Measurements from ENCODE around the gene FBXO36.

DNA sequence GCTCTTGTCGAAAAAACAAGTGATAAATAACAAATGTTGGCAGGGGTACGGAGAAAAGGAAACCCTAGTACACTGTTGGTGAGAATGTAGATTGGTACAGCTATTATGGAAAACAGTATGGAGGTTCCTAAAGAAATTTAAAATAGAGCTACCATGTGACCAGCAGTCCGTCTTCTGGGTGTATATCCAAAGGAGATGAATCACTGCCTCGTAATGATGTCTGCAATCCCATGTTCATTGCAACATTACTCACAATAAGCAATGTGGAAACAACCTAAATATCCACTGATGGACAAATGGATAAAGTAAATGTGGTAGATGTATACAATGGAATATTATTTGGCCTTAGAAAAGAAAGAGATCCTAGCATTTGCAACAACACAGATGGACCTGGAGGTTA is 95.8 kb downstream of the FBXO36 start:
- TF ChIP-seq, protein P1, sequence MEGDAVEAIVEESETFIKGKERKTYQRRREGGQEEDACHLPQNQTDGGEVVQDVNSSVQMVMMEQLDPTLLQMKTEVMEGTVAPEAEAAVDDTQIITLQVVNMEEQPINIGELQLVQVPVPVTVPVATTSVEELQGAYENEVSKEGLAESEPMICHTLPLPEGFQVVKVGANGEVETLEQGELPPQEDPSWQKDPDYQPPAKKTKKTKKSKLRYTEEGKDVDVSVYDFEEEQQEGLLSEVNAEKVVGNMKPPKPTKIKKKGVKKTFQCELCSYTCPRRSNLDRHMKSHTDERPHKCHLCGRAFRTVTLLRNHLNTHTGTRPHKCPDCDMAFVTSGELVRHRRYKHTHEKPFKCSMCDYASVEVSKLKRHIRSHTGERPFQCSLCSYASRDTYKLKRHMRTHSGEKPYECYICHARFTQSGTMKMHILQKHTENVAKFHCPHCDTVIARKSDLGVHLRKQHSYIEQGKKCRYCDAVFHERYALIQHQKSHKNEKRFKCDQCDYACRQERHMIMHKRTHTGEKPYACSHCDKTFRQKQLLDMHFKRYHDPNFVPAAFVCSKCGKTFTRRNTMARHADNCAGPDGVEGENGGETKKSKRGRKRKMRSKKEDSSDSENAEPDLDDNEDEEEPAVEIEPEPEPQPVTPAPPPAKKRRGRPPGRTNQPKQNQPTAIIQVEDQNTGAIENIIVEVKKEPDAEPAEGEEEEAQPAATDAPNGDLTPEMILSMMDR (IDR thresholded peaks at IDR 0.05), result no peak
- no peak for TF ChIP-seq POLR2A (IDR thresholded peaks at IDR 0.05)

Measured in esophagus squamous epithelium (tissue), 4 donors.